Mucosa of descending colon (tissue), 3 donors: ENCODE data around the gene C6. TPM values are rescaled to one million over a fixed set of nuclear protein-coding genes. Genes with fewer than 3 reads are reported as not detected.

Experiments
- ATAC-seq: fragments of 200-7000 bp; cut with Tn5 transposase; one replicate; pipeline ENCODE4 v1.9.1; 2020; ENCODE audit warnings: mild to moderate bottlenecking, moderate library complexity
- DNase-seq, 3 donors: peaks; one replicate each; pipeline ENCODE4 v3.0.0-alpha.2; 2020
- H3K36me3 ChIP-seq: fragments of 200-600 bp; one replicate; pipeline ENCODE4 v1.8.0; 2021; ENCODE audit warnings: low read depth, mild to moderate bottlenecking
- H3K4me1 ChIP-seq: fragments of 200-600 bp; one replicate; pipeline ENCODE4 v1.8.0; 2021; ENCODE audit warnings: low read depth, mild to moderate bottlenecking
- H3K4me3 ChIP-seq: fragments of 200-600 bp; one replicate; pipeline ENCODE4 v1.8.0; 2021; ENCODE audit warnings: mild to moderate bottlenecking
- H3K9me3 ChIP-seq: fragments of 200-600 bp; one replicate; pipeline ENCODE4 v1.8.0; 2021; ENCODE audit warnings: mild to moderate bottlenecking
- intact Hi-C, 2 donors: fragments of 100-400 bp; cut with DNase I in 1 of 2; cut with micrococcal nuclease in 1 of 2; formaldehyde crosslinking; loops; one replicate each; pipeline versions ENCODE4 v1.11.0 to v1.11.1; 2022; cut with DNase I, micrococcal nuclease
- long read RNA-seq, 2 donors: library from polyadenylated mRNA; unstranded; transcript quantifications; one replicate each; pipeline ENCODE4 v2.0.0, GENCODE V29; 2019 to 2021
- total RNA-seq, 3 donors: library from RNA; stranded (reverse); fragmentation: NEBNext Ultra II Directional in 2 of 3; extraction: Animal tissue kit (Norgen Biotek cat#: 25700) in 2 of 3; gene quantifications; one replicate each; pipeline versions ENCODE4 v1.2.1 to v1.2.4, GENCODE V29; 2021 to 2023
- TF ChIP-seq, protein P1 (sequence below): fragments of 200-600 bp; IDR thresholded peaks from one replicate; pipeline ENCODE4 v1.8.0; 2022; ENCODE audit warnings: antibody characterized with exemption, mild to moderate bottlenecking
- donor health status: DM: no; HTN: no; CAD: no; lungs with moderate emphysema.
- donor health status: DM: no; HTN: no; CAD: no.
- donor health status: DM: no; HTN: yes; CAD: no.

Gene C6
- total RNA-seq: 1 to 10 TPM in 2 of 3 donors, under 1 TPM in 1; 0.87 to 1.5 (median 1.4) TPM
- long read RNA-seq, donor 1: 0 reads
- long read RNA-seq, donor 2: 0 reads

DNA sequence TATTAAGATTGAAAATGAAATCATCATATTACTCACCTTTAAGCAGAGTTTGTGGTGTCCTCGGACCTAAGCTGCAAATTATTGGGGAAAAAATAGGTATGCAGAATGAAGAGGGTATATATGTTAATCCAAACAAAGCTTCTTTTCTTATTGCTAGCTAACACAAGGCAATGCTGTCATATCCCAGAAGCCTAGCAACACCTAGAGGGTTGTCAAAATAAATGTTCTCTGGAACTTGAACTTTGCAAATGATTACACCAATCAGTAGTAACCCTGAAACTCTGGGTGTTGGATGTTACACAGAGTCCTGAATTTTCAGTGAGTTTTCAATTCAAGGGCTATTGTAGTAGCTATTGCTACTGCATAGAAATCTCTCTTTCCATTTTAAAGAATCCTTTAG, at the start of gene C6:
Gene C6 (minus strand): TSS at position 193 of the 400 bp plus-strand sequence. CDS start 10,302 bp downstream, outside the sequence.
- ATAC-seq (peak; percentile 88), DNase-seq (no peak)
- intact Hi-C loops: no loop called here
- no peaks in the 10 kb centered on the region for H3K9me3 ChIP-seq
- H3K4me1 ChIP-seq: no peaks in the 10 kb centered on the region
- no peak within 1 kb of the TSS for H3K4me3 ChIP-seq
- H3K36me3 ChIP-seq: no peaks in the 10 kb centered on the region
- TF ChIP-seq, protein P1, sequence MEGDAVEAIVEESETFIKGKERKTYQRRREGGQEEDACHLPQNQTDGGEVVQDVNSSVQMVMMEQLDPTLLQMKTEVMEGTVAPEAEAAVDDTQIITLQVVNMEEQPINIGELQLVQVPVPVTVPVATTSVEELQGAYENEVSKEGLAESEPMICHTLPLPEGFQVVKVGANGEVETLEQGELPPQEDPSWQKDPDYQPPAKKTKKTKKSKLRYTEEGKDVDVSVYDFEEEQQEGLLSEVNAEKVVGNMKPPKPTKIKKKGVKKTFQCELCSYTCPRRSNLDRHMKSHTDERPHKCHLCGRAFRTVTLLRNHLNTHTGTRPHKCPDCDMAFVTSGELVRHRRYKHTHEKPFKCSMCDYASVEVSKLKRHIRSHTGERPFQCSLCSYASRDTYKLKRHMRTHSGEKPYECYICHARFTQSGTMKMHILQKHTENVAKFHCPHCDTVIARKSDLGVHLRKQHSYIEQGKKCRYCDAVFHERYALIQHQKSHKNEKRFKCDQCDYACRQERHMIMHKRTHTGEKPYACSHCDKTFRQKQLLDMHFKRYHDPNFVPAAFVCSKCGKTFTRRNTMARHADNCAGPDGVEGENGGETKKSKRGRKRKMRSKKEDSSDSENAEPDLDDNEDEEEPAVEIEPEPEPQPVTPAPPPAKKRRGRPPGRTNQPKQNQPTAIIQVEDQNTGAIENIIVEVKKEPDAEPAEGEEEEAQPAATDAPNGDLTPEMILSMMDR: no peak

DNA sequence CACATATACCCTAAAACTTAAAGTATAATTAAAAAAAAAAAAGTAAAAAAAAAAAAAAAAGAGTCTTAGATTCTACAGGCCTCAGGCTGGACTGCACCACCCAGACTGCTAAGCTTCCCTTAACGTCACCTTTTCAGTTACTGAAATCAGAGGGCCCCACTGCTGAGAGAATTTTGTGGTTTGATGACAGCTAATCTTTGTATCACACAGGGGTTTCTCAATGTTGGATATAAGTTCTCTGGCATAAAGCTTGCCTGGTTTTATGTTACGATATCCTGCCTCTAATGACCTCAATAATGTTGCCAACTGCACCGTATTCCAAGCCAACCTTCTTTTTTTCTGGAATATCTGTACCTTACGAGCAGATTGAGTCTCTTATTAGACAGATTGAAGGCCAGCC, 43.1 kb upstream of the C6 start:
- no peaks in the 10 kb centered on the region for H3K4me1 ChIP-seq
- ATAC-seq: no peak
- TF ChIP-seq, protein P1: no peak
- H3K9me3 ChIP-seq: no peaks in the 10 kb centered on the region
- intact Hi-C loops: no loop called here
- H3K4me3 ChIP-seq: no peak overlapping the region
- H3K36me3 ChIP-seq: no peaks in the 10 kb centered on the region
- DNase-seq: no peak

DNA sequence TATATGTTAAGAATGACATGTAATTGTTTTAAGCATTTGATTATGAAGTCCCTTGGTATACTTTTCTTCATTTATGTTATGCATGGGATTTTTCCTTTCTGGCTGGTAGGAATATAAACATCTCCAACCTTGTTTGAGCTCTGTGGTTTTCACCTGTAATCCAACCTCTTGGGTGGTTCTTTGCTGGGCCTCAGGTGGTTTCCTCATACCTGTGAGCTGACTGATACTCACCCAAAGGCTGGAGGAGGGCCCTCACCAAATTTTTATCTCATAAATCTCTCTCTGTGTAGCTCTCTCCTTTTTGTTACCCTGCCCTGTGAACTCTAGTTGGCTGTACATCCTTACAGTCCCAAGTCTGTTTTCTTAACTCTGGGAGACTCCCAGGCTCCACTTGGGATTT, 39.8 kb upstream of the C6 start:
- ATAC-seq (no peak), DNase-seq (no peak)
- intact Hi-C loops: no loop called here
- no peaks in the 10 kb centered on the region for H3K4me1 ChIP-seq
- no peak overlapping the region for H3K4me3 ChIP-seq
- H3K36me3 ChIP-seq: no peaks in the 10 kb centered on the region
- no peaks in the 10 kb centered on the region for H3K9me3 ChIP-seq
- TF ChIP-seq, protein P1: no peak

DNA sequence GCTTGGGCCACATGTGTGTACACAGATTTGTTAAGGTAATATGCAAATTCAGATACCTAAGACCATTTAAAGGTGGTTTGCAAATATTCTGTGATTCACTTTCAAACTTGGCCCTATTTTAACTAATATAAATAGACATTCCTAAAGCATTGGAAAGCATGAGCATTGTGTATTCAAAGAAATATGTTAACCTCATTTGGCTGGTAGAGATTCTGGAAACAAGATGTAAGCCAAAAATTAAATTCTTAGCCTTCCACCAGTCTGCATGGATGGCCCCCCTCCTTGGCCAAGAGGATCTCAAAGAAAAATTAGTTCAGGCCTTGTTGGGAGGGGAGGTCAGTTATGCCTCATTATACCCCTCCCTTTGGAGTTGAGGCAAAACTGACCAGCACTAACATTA, 38.7 kb upstream of the C6 start:
- DNase-seq (no peak), ATAC-seq (no peak)
- Histone ChIP-seq H3K4me1 (no peaks in the 10 kb centered on the region), H3K4me3 (no peak overlapping the region), H3K36me3 (no peaks in the 10 kb centered on the region), H3K9me3 (no peaks in the 10 kb centered on the region)
- TF ChIP-seq, protein P1: no peak
- intact Hi-C loops: no loop called here

DNA sequence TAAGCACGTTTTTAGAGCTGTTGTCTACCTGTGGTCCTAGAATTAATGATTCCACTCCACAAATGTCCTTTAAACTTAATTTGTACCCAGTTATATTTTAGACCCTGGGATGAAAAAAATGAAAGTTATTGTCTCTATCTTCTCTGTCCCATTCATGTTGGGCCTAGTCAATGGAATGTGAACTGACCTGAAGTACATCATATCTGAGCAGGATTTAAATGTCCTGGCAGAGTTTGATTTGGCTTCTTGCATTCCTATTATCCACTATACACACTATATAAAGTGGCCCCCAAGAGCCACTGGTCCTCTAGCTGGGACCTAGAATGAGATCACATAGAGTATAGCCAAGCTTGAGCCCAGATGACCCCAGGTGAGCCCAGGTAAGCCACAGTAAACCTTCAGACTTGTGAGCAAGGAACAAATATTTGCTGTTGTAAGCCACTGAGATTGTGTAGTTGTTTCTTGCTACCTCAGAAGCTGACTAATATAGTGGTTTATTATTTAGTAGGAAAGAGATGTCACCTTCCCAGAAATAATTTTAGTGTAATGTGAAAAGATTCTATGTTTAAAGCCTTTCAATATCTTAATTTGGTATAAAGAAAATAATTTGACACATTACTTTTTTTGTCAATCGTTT, 37.1 kb upstream of the C6 start:
- intact Hi-C loops: no loop called here
- Histone ChIP-seq H3K4me1 (no peaks in the 10 kb centered on the region), H3K4me3 (no peak overlapping the region), H3K36me3 (no peaks in the 10 kb centered on the region), H3K9me3 (no peaks in the 10 kb centered on the region)
- TF ChIP-seq, protein P1: no peak
- DNase-seq (no peak), ATAC-seq (no peak)
